Measurements from ENCODE around the gene MAP2K6.

The MAP2K6 gene

DNA sequence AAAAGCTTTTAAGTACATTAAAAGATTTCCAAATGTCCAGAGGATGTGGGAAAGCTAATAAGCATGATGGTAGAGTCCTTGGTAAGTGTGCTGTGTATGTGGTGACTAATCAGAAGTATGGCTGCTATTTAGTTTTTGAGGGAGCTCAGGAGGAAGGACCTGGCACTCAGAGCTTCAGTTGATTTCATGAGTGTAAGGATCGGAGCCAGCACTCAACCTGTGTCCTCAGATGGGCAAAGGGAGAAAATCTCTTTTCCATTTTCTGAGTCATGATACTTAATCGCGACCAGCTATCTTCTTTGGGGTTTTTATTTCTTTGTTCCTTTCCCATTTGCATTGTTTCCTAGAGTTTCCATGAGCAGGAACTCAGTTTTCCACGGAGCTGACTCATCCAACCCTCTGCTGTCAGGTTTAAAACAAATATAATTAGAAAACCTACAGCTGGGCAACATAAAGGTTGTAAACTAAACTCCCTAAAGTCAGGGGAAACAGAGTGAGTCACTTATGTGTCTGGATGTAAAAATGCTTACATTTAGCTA, 125.4 kb downstream of the MAP2K6 start:
- peak; percentile 38 for FAIRE-seq

DNA sequence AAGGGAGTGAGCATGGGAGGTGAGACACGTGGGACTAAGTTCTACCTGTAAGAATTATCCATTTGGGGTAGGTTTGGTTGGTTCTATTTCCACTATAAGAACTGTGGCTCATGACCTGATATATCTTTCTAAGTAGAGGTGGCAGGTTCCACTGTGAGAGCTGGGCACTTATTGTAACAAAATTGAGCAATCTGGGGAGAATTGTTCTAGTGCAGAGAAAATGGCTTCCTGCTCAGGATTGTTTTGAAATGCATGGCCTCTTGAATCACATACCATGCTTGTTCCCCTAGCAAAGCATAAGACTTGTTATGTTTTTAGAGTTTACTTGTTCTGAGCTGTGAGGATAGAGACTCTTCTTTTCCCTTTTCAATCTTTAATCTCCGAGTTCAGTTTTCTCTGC, 125.9 kb downstream of the MAP2K6 start:
- FAIRE-seq, result no peak

DNA sequence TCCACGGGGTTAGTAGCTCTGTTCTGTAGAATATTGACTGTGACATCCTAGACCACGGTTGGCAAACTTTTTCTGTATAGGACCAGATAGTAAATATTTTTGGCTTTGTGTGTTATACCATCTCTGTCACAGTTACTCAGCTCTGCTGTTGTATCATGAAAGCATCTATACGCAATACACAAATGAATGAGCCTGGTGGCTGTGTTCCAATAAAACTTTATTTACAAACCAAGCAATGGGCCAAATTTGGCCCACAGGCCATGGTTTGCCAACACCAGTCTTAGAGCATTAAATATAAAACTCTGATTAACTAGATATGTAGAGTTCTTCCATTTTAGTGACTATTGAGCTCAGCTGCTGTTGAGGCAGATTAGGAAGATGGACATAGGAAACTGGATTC, 132.7 kb downstream of the MAP2K6 start:
- FAIRE-seq, result no peak

DNA sequence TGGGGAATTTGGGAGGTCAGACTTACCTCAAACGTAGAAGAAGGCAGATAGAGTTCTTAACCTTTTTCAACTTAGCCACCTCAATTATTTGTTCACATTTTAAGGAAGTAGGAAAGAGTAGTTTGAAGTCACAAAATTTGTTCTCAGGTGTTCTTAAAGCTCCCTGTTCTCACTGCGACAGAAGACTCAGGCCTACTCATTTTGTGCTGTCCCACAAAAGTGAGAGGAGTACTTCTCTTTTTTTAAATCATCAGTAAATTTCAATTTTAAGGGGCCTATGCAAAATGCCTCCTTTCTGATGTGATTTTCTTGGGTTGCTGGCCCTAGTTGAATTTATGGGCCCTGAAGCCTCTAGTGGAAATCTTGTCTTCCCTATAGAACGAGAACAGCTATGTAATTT, 133.4 kb downstream of the MAP2K6 start:
- FAIRE-seq, result no peak

DNA sequence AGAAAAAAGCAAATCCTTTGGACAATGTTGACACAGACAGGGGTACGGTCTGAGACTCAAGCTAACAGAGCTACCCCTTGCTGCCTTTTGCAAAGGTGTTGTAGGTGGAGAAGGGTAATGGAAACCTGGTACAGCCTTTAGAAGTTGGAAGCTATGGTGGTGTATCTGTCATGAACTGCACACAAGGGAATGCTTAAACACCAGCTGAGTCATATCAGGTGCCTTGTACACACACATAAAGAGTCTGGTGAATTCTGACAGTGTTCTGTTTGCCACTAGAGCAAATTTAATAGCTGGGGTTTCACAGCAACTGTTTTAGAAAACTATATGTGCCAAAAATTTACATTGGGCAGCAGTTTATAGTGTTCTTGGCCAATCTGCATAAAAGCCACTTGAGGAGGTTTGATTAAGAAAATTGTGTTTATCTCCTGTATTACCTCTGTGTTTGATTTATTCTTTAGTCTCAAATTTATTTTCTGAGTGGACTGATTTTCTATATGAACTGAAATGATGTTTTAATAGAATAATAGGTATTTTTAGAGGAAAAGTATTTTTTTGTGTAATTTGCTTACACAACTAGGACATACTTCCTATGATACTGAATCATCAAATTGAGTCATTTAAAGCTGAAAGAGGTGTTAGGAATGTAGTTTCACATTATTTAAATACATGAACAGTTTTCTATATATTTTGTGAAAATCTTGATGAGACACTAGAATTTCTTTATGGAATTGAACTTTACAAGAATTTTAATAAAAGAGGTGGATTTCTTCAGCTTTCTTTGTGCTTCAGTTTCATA, 136.9 kb downstream of the MAP2K6 start:
- no peak for FAIRE-seq

DNA sequence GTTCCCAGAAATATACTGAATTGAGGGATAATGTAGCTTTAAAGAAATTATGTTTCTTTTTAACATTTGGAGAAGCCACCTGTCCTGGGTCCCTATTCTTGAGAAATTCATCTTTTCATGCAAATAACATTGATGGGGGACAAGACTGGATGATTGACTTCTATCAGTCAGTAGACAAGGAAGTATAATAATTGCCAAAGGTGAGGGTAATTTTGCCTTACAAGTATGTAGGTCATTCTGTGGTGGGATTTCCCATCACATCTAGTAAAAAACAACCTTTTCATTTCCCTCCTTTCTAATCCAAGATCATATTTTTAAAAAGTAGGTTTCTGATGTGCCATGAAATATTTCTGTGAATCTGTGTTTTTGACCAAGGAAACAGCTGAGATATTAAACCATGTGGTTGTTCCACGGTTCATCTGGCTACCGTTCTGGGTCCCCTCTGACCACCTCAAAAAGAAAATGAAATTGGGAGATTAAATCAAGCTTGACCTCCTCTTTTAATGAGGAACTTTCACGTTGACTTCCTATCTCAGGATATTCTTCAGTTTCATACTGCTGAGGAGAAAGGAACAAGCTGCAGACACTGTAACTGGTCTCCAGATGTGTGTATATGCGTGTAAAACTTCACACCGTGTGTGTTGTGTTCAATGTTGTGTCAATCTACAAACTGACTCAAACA, 138.6 kb downstream of the MAP2K6 start:
- FAIRE-seq, result no peak

DNA sequence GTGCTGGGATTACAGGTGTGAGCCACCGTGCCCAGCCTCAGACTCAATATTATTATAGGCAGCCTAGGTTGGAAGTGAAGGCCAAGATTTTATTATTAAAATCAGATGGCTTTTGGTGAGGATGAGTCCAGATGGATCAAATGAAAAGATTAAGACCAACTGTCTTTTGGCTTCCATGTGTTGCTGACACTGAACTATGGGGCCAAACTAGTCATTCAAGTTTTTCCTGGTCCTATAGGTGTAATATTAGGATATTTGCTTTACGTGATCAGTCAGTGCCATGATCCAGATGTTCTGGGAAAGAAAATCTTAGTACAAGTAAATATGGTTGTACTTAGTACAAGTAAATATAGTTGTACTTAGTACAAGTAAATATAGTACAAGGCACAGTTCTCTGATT, 140.6 kb downstream of the MAP2K6 start:
- no peak for FAIRE-seq

DNA sequence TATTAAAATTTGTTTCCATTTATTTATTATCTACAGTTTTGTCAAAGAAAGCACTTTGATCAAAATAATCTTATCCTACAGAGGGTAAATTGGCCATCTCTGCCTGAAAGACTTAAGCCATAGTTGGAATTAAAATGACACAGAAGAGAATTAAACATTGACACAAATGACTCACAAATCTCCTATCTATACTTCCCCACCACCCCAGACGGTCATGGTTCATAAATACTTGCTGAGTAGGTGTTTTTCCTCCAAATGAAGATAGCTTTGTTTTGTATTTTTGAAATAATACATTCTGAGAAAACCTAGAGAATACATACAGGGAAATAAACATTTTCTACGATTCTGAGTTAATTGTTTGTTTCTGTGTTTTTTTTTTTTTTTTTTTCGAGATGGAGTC, 142.8 kb downstream of the MAP2K6 start:
- no peak for FAIRE-seq

DNA sequence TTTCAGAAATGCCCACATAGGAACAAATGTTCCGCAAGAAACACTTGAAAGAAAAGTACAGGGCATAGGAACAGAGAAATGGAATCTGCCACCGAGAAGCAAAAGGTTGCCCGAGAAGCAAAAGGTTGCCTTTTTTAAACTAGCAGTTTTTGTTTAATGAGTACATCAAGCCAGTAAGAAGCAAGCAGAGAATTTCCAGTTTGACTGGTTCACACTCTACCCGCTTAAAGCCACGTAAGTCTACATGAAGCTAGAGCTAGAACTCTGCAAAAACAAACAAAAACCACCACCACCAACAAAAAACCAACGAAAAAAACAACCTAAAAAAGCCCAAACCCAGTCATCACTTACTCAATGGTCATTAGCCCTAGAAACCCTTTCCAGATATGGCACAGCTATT, 144.3 kb downstream of the MAP2K6 start:
- FAIRE-seq, result no peak

DNA sequence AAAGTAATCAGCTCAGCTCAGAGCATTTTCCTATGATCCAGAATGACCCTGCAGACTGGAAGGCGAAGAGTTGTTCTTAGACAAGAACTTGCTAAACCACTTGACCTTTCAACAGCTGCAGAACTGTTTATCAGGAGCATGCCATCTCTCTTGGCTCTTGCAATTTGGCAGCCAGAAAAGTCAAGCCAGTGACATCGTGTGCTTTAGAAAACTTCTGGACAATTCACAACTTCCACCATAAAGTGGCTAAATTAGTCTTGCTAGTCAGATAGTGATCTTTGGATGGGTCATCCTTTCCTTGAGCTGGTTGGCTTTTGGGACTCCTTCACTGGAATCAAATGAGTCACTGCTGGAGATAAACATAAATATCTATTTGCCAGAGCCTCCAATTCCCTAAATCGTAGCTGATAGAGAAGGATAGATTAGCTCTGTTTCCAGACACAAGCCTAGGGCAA, 146.5 kb downstream of the MAP2K6 start:
- FAIRE-seq, result no peak

DNA sequence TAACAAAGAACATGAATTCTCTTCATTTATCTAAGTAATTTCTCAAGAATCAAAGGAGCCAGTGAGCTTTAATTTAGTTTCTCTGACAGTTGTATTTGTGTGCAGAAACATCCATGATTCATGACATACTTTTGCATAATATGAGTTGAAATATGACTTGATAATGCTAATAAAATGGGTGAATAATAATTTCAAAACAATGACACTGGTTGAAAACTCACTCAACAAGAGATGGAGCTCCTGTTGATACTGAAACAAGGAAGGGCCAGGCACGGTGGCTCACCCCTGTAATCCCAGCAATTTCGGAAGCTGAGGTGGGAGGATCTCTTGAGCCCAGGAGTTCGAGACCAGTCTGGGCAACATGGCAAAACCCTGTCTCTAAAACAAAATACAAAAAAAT, 147.0 kb downstream of the MAP2K6 start:
- no peak for FAIRE-seq

DNA sequence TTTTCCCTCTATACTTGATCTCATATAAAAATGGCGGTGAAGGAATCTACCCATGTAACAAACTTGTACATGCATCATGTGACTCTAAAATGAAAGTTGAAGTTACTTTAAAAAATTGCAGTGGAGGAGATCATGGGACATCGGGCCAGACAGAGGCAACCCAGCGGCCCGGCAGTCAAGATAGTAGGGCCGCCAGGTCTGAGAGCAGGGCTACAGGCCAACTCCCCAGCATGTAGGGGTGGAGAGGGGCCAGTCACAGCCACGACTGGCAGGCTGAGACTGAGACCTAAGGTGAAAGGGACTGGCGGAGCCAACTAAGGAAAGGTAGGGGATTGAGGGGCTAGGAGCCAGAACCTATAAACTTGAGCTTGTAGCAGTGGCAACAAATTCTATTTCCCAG, 150.9 kb downstream of the MAP2K6 start:
- no peak for FAIRE-seq

DNA sequence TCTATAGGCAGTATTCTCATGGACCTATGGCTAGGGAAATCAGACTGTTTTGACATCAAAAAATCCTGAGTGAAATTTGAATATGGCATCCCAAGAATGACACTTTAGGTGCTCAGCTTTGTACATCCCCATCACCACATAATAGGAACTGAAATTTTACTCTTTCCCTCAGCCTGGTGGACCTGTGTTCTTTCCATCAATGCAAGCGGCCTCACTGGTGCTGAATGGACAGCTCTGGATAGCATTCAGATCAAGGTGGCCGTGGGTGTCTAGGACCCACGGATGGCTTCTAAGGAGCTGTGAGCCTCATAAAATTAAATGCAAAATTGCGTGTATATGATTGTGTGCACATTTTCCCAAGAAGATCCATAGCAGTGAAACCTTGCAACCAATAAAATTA, 152.6 kb downstream of the MAP2K6 start:
- FAIRE-seq, result no peak

DNA sequence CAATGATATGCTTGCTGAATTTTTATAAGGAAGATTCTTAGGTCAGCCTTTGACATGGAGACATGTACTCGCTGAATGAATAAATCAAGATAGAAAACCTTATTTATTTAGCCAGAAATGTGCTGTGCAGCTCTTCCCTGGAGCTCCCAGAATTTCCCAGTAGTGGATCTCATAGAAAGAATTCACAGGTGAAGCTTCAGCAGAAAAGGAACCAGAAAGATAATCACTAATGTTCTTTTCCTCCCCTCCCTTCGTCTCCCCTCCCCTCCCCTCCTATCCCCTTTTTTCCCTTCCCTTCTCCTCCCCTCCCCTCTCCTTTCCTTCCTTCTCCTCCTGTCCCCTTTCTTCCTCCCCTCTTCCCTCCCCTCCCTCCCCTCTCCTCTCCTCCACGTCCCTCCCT, 158.2 kb downstream of the MAP2K6 start:
- FAIRE-seq, result no peak

DNA sequence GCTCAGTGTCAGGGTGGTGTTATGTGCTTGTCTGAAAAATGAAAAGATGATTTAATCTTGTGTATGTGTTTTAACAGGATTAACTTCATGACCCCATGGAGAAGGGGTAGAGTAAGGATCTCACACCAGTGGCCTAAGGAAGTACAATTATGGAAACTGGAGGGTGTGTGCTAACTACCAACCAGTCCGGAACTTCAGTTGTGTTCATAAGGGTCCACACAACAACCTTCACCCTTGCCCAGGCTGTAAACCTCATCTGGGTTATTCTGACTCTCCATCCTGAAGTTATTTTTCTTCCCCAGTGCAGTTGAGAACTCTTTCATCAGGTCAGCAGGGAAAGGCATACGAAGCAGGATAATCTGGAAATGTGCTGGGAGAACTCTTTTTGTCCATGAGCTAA, 158.9 kb downstream of the MAP2K6 start:
- FAIRE-seq, result no peak

DNA sequence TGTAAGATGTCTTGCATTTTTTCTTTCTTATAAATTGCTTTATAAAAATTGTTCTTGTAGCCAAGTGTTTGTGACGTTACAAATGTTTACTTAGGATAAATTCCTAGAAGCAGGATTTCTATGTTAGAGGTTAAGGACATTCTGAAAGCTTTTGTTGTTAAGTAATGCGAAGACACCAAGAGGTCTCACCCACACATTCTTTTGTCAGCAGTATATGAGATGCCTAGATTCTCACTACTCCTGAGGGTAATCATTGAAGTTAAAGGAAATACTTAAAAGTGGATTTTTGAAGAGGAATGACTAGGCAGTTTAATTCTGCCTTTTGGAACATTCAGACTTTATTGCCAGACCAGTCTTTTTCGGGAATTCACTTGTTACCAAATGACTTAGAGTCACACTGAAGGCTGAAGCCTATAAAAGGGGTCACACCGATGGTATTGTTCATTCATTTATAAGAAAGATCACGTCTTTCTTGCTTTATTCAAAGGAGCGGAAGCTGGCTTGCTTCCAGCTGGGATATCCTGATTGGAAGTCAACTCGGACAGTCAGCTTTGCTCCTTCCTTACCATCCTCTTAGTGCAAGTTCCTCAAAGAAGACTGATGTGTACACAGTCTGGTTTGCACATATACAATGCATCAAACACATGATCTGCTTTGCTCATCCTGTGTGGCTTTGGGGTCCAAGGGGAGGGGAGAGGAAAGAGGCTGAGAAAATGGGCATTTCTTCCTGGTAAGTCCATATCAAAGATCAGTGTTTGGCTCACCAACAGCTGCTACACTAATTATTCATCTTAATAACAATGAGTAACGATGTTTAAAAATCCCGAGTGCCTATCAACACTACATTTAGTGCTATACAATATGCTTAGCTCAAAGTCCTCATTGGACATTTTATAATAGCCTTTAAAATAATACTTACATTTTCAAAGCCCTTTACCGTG, 160.0 kb downstream of the MAP2K6 start:
- FAIRE-seq, result no peak

DNA sequence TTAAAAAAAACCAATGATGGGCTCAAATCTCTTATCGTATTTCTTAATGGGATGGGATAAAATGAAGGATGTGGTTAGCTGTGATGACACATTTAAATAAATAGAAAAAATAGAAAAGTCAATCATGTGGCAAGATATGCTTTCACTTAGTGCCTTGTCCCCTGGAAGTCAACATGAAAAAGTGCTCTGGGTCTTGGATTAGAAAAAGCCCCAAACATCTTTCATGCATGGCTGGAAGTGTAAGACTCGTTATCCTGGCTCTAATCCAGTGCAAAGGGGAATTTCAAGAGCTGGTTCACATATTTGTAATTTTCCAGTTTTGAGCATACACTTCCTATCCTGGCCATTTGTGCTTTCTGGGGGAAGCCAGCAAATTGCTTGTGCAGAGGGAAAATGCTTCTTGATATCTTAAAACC, 160.9 kb downstream of the MAP2K6 start:
- FAIRE-seq, result peak; percentile 73

DNA sequence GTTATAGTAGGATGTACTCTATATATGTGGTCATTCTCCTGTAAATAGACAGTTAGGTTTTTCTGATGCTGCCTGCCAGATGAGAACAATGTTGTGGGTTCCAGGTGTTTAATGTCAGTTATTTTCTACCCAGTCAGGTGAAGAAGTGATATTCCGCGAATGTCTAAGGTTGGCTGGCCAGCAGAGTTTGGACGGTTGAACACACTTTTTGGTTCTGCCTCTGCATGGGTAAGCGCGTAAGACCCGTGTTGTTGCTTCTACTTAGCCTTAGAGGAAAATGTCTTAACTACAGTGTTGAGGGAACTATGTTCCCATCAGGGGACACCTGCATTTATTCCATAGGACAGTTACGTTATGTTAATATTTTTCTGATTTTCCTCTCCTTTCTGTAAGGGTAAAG, 162.6 kb downstream of the MAP2K6 start:
- FAIRE-seq, result no peak

DNA sequence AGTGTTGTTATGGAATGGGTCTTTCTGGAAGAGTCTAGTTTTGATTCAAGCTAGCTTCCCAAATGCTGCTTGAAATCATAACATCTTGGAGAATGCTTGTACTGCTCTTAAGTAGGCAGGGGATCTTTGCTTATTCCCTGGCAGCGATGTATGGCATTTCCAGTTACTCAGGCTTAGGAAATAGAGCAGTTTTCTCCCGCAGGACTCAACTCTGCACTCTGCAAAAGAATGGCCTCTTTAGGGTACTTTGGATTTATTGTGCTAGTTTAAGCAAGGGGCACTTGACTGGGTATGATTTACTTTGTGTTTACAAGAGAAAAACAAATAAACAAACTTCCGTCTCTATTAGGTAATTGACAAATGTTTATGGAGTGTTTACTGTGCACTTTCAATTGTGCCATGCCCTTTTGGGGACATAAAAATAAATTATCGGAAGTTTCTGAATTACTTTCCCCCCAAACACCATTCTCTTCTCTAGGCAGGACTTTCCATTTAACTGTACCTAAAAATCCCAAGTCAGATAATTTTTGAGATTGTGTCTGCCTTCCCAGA, 164.0 kb downstream of the MAP2K6 start:
- no peak for FAIRE-seq

DNA sequence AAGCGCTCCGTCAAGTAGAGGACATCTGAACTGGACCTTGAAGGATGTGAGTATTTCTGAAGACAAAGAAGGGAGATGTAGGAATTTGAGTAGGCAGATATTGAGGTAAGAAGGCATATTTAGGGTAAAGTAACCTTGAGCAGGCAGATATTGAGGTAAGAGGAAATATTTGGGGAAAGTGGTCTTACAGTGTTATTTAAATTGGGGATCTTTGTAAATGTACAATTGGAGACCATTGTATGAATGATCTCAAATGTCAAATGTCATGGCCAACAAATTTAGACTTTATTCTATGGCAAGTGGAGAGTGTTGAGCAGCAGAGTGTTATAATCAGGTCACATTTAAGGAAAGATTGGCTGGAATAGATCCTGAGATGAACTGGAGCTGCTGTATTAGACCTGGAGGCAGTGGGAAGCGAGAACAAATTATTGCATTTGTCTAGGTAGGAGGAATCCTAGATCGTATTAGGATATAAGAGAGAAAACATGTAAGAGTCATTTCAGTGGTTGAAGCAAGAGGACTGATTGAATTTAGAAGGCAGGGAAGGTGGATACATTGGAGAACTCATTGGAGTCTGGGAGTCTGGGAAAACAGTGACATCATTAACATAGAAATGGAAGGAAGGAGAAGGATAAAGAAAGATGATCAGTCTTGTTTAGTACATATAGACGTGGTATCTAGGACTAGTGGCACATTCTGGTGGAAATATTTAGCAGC, 165.6 kb downstream of the MAP2K6 start:
- no peak for FAIRE-seq

DNA sequence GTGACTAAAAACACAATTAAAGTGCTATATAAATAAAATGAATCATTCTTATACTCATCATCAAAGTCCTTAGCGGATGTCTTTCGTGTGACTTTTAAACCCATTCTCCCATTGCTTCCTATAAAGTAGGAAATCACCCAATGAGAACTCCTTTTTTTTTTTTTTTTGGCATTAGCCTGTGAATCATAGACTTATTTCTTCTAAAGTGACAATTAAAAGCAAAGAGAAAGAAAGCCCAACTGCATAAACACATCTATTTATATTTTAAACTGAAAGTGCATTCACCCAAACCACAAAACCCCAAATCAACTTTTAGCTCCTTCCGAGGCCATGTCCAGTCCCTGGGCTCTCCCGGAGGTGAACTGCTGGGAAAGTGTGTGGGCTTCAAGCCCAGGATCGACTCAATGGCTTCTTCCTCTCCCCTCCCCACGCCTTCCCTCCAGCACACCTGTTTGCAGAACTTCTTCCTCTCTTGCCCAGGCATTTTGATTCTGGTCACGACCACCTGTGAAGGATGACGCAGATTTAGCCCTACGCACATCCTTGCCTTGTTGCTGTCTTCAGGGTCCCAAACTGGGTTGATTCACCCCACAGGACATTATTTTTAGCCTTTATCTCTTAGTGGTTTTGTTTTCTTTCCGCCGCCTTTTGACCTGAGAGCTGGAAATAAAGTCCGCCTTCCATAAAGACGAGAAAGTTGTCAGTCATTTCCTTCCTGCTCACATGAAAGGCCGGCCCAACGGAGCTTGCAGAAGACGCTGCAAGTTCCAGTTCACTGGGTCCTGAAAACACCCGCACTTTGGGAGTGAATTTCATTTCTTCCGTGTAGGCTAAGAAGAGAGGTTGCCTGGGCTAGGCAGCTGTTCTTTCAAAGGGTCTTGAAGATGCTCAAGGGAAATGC, 166.8 kb downstream of the MAP2K6 start:
- no peak for FAIRE-seq
